Activated B cell treated with CpG ODN at 0.5 μM for 24 hours (primary cell): Measurements from ENCODE around the gene CHD6. TPM values are rescaled to one million over a fixed set of nuclear protein-coding genes. Genes with fewer than 3 reads are reported as not detected.

Source experiments
- ATAC-seq: fragments of 200-7000 bp; cut with Tn5 transposase; one replicate; pipeline ENCODE4 v1.10.0; 2021; ENCODE audit warnings: low read depth, mild to moderate bottlenecking, moderate library complexity
- CTCF ChIA-PET: fragments of 350-600 bp; sonication (Branson Sonifier 250); formaldehyde crosslinking; loops from one replicate; lab custom pipeline; 2021; ENCODE audit warnings: antibody characterized with exemption; lab: Charles Lee
- POLR2A ChIA-PET: fragments of 350-600 bp; sonication (Branson Sonifier 250); formaldehyde crosslinking; loops from one replicate; lab custom pipeline; 2021; ENCODE audit warnings: antibody characterized with exemption; lab: Charles Lee
- DNase-seq: peaks from one replicate; pipeline ENCODE4 v3.0.0; 2022
- H3K27ac Mint-ChIP-seq: one replicate; pipeline ENCODE4 v1.8.0; 2020; ENCODE audit warnings: mixed read lengths
- H3K27me3 Mint-ChIP-seq: one replicate; pipeline ENCODE4 v1.8.0; 2021; ENCODE audit warnings: mixed read lengths
- H3K36me3 Mint-ChIP-seq: one replicate; pipeline ENCODE4 v1.8.0; 2021; ENCODE audit warnings: low read depth, mixed read lengths
- H3K4me1 Mint-ChIP-seq: one replicate; pipeline ENCODE4 v1.8.0; 2021; ENCODE audit warnings: mixed read lengths
- H3K4me3 Mint-ChIP-seq: one replicate; pipeline ENCODE4 v1.8.0; 2020; ENCODE audit warnings: mild to moderate bottlenecking, mixed read lengths
- H3K9me3 Mint-ChIP-seq: one replicate; pipeline ENCODE4 v1.8.0; 2020; ENCODE audit warnings: mixed read lengths
- intact Hi-C: fragments of 100-400 bp; cut with micrococcal nuclease; formaldehyde crosslinking; loops from one replicate; pipeline ENCODE4 v1.15.1; 2024
- total RNA-seq: library from RNA; stranded (reverse); gene quantifications from 2 replicates; pipeline ENCODE4 v1.2.3, GENCODE V29; 2022
- TF ChIP-seq, protein P1 (sequence below): fragments of 200-600 bp; IDR thresholded peaks from one replicate; pipeline ENCODE4 v1.8.0; 2022; ENCODE audit warnings: antibody characterized with exemption, mild to moderate bottlenecking

Gene CHD6
- total RNA-seq, 1 donor from 2014 or later = 59.9 TPM

DNA sequence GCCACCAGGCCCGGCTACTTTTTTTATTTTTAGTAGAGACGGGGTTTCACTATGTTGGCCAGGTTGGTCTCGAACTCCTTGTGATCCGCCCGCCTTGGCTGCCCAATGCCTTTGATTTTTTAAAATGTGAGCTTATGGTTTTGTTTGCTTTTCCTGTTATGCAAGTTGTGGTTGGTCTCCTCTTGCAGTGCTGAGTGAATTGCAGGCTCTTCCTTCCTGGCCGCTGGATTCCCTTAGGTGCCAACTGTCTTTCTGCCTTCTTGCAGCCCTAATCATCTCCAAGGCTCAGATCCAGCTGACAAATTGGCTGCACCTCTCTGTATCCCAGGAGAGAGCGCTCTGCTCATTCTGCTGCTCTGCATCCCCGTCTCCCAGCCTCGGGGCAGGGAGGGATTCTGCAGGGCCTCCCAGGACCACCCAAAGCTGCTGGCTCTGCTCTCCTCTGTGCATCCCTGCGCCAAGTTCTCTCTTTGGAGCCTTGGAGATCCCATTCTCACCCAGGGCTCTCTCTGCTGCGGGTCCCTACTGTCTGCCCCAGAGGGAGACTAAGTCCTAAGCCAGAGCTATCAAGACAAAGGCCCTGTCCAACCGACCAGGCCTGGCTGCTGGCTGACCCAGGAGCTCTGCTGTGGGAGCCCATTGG lies 237.5 kb downstream of the CHD6 start:
- TF ChIP-seq, protein P1, sequence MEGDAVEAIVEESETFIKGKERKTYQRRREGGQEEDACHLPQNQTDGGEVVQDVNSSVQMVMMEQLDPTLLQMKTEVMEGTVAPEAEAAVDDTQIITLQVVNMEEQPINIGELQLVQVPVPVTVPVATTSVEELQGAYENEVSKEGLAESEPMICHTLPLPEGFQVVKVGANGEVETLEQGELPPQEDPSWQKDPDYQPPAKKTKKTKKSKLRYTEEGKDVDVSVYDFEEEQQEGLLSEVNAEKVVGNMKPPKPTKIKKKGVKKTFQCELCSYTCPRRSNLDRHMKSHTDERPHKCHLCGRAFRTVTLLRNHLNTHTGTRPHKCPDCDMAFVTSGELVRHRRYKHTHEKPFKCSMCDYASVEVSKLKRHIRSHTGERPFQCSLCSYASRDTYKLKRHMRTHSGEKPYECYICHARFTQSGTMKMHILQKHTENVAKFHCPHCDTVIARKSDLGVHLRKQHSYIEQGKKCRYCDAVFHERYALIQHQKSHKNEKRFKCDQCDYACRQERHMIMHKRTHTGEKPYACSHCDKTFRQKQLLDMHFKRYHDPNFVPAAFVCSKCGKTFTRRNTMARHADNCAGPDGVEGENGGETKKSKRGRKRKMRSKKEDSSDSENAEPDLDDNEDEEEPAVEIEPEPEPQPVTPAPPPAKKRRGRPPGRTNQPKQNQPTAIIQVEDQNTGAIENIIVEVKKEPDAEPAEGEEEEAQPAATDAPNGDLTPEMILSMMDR = no peak
- H3K27me3 Mint-ChIP-seq = peaks cover 22% of the 10 kb centered on the region
- ChIA-PET CTCF (no interaction called here), POLR2A (no interaction called here)
- DNase-seq = no peak
- ATAC-seq = no peak
- no peak overlapping the region for H3K4me3 Mint-ChIP-seq
- no peaks in the 10 kb centered on the region for H3K36me3 Mint-ChIP-seq
- H3K4me1 Mint-ChIP-seq = no peaks in the 10 kb centered on the region
- intact Hi-C loops = no loop called here
- H3K27ac Mint-ChIP-seq = no peak overlapping the region
- H3K9me3 Mint-ChIP-seq = no peaks in the 10 kb centered on the region

DNA sequence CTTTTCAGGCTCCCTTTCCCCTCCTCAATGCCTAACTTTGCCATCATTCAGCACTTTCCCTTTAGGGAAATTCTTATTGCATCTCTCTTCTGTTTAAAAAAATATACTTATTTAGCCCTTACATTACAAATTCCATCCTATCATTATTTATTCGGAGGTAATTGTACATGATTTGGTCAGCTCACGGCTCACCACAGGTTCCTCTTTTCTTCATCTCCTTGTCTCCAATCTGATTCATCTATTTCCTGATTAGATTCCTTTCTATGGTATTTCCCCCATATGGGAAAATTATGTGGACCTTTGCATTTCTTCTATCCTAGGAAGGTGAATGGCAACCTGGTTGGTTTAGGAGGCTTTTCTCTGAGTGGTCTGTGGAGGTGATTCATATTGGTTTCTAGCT lies 238.6 kb downstream of the CHD6 start:
- H3K27ac Mint-ChIP-seq = no peak overlapping the region
- intact Hi-C loops = no loop called here
- H3K4me3 Mint-ChIP-seq = no peak overlapping the region
- POLR2A ChIA-PET = no interaction called here
- no peak for ATAC-seq
- no peaks in the 10 kb centered on the region for H3K9me3 Mint-ChIP-seq
- H3K36me3 Mint-ChIP-seq = no peaks in the 10 kb centered on the region
- no peaks in the 10 kb centered on the region for H3K4me1 Mint-ChIP-seq
- DNase-seq = no peak
- TF ChIP-seq, protein P1 = no peak
- H3K27me3 Mint-ChIP-seq = peaks cover 25% of the 10 kb centered on the region
- CTCF ChIA-PET = no interaction called here

DNA sequence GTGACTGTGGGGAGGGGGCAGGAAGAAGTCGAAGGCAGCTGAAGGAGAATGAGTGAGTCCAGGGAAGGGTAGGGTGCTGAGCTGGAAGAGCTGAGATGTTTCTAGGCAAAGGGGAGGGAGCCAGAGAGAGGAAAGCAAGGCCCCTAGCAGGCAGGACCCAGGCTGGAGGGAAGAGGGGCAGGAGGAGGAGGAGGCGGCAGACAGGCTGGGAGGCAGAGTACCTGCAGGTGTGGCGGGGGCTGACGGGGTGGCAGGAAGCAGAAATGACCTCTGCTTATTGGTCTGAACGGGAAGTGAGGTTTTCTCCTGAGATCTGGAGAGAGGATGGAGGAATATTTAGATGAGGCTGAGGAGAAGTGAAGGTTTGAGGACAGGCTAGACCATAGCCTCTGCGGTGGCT lies 240.9 kb downstream of the CHD6 start:
- ATAC-seq = no peak
- POLR2A ChIA-PET = no interaction called here

DNA sequence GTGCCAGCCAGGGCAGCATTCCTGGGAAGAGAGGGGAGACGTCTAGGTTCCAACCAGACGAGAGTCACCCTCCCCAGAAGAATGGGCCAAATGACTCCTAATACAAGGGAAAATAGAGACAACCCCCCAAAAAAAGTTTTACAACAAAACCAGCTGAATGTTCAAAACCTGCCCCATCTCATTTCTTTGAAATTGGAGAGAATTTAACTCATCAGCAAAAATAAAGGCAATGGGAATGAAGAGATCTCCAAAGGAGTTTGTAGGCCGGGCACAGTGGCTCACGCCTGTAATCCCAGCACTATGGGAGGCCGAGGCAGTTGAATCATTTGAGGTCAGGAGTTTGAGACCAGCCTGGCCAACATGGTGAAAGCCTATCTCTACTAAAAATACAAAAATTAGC lies 241.8 kb downstream of the CHD6 start:
- intact Hi-C loops = no loop called here
- no peaks in the 10 kb centered on the region for H3K4me1 Mint-ChIP-seq
- TF ChIP-seq, protein P1 = no peak
- ATAC-seq (no peak), DNase-seq (no peak)
- ChIA-PET CTCF (no interaction called here), POLR2A (no interaction called here)
- peaks cover 27% of the 10 kb centered on the region for H3K27me3 Mint-ChIP-seq
- H3K4me3 Mint-ChIP-seq = no peak overlapping the region
- peaks cover 6% of the 10 kb centered on the region for H3K9me3 Mint-ChIP-seq
- no peak overlapping the region for H3K27ac Mint-ChIP-seq
- H3K36me3 Mint-ChIP-seq = no peaks in the 10 kb centered on the region

More for the DNA sequence above, 240.9 kb downstream of the CHD6 start:
- DNase-seq = no peak
- Mint-ChIP-seq H3K27me3 (peaks cover 26% of the 10 kb centered on the region), H3K9me3 (peaks cover 3% of the 10 kb centered on the region), H3K36me3 (no peaks in the 10 kb centered on the region), H3K4me1 (no peaks in the 10 kb centered on the region), H3K4me3 (no peak overlapping the region), H3K27ac (no peak overlapping the region)
- TF ChIP-seq, protein P1 = no peak
- CTCF ChIA-PET = no interaction called here
- intact Hi-C loops = no loop called here

DNA sequence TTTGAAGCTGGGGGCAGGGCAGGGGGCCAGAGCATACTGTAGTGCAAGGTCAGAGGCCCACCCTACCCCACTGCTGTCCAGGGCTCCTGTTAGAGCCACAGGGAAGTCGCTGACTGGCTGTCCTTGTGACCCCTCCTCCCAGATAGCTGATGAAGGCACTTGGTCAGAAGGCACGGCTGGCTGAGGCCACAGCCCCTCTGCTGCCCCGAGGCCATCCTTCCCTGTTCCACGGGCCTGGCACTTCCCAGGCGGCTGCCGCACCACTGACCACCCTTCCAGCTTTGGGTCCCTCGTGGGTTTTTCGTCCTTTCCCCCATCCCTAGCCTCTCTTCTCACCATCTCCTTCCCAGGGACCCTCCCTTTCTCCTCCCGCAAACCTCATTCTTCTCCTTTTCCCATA lies 242.3 kb downstream of the CHD6 start:
- intact Hi-C loops = no loop called here
- Mint-ChIP-seq H3K36me3 (no peaks in the 10 kb centered on the region), H3K9me3 (peaks cover 10% of the 10 kb centered on the region), H3K4me3 (no peak overlapping the region), H3K27ac (no peak overlapping the region), H3K27me3 (peaks cover 32% of the 10 kb centered on the region), H3K4me1 (no peaks in the 10 kb centered on the region)
- DNase-seq (no peak), ATAC-seq (no peak)
- TF ChIP-seq, protein P1 = no peak
- CTCF ChIA-PET = no interaction called here
- POLR2A ChIA-PET = no interaction called here
